HG03159 (cell line): ENCODE measurements around the gene PRDM7.
"Not testable (repeated sequence)": the region's sequence is repeated elsewhere in the genome, so short reads cannot be mapped to it uniquely, and the experiment has no call there.

Source experiments
- ATAC-seq: cut with Tn5 transposase; IDR thresholded peaks from one replicate; pipeline ENCODE4 v1.9.1; 2021; ENCODE audit warnings: mild to moderate bottlenecking, moderate library complexity; ENCODE audit not compliant: unreplicated experiment

Gene PRDM7

DNA sequence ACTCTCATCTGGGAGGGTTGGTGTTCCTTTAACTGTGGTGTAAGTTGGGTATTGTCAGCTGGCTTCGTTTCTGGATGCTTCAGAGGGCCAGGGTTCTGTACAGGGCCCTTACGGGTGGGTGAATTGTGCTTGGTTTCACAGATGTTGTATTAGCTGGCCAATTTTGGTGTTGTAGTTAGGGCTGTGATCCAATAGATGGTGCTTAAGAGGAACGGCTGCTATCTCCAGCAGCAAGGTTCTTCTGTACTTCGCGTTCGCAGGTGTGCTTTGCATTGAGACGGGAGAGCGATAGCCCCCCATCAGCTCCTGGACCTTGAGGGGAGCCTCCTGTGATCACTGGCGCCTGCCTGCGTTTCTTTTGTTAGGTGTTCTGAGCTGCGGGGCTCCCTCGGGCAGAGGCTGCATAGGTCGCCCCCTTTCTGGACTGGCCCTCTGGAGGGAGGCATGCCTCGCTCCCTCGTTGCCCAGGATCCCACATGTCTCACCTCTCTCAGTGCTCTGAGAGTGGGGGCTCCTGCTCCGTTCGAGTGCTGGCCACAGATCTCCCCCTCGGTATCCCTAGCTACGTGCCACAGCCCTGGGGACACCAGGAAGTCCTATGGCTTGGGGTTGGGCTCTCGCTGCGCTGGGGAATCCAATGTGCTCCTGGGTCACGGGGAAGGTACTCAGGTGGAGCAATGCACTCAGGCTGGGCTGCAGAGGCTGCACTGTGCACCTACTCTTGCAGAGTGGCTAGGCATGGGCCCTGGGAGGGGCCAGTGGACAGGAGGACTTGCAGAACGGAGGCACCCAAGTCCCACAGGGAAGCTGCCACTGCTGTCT is 837 bp upstream of the PRDM7 start:
- peak; percentile 55 for ATAC-seq

- ATAC-seq: no peak
Measured at GRCh38 chr16:90072442-90073105, 4.6 kb downstream of the PRDM7 start.

- no peak for ATAC-seq
Measured at GRCh38 chr16:90070440-90070839, 6.7 kb downstream of the PRDM7 start.

DNA sequence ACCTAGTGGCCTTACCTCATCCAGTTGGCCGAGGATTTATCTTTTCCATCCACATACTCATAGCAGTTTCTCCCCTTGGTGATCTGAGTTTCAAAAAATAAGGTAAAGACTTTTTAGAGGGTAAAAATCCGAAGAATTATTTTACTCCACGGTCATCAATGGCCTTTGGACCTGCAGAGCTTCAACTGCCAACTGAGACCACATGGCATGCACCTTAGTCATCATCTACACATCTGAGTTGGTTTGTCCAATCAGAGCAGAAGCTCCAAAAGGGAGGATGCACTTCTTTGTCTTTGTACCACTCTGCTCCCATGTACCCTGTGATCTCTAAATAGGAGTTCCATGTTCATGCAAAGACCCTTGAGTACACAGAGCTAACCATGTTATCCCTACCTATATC is 15.7 kb downstream of the PRDM7 start:
- no peak for ATAC-seq

- no peak for ATAC-seq
Measured at GRCh38 chr16:90057738-90058173, 19.4 kb downstream of the PRDM7 start.

DNA sequence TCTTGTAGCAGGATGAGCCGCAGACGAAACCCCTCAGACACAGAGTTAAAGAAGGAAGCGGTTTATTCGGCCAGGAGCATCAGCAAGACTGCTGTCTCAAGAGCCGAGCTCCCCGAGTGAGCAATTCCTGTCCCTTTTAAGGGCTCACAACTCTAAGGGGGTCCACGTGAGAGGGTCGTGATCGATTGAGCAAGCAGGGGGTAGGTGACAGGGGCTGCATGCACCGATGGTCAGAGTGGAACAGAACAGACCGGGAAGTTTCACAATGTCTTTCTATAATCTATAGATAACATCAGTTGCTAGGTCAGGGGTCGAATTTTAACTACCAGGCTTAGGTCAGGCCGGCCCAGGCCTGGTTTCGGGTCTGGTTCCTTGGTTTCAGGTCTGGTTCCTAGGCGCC is 20.6 kb downstream of the PRDM7 start:
- not testable (repeated sequence) for ATAC-seq

GRCh38 chr16:90055371-90055770 is 21.8 kb downstream of the PRDM7 start:
- ATAC-seq: no peak

GRCh38 chr16:90054554-90054953 is 22.6 kb downstream of the PRDM7 start:
- ATAC-seq: no peak

GRCh38 chr16:90053902-90054500 is 23.1 kb downstream of the PRDM7 start:
- ATAC-seq: no peak

DNA sequence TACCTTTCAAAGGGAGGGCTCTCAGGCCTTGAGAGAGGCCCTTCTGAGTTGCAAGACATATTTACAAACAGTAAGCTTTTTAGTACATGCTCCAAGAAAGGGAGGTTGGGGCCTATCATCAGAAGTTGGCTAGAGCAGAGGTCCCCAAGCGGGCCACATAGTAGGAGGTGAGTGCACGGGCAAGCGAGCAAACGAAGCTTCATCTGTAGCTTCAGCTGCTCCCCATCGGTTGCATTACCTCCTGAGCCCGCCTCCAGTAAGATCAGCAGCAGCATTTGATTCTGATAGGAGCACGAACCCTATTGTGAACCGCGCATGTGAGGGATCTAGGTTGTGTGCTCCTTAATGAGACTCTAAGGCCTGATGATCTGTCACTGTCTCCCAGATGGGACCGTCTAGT is 26.2 kb downstream of the PRDM7 start:
- ATAC-seq: no peak

DNA sequence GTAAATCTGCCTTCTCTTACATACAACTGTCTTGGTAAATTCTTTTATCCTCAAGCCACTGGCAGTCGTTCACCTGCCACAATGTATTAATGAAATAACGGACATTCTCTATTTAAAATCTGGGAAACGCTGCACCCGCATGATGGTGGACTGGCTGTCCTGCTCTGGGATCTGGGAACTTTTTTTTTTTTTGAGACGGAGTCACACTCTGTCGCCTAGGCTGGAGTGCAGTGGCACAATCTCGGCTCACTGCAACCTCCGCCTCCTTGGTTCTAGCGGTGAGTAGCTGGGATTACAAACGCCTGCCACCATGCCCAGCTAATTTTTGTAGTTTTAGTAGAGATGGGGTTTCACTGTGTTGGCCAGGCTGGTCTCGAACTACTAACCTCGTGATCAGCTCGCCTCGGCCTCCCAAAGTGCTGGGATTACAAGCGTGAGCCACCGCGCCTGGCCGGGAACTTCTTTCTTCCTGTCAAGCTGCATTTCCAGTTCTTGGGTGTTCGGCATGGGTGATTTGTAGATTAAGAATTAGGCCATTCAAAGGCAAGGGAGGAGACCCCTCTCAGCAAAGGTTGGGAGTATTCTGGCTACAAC is 28.3 kb downstream of the PRDM7 start:
- ATAC-seq: no peak

GRCh38 chr16:90048347-90048722 is 28.8 kb downstream of the PRDM7 start:
- ATAC-seq: no peak

- ATAC-seq: no peak
Measured at GRCh38 chr16:90047714-90048346, 29.3 kb downstream of the PRDM7 start.

- ATAC-seq: no peak
Measured at GRCh38 chr16:90046971-90047713, 30.0 kb downstream of the PRDM7 start.

GRCh38 chr16:90046122-90046970 is 30.8 kb downstream of the PRDM7 start:
- ATAC-seq: no peak

DNA sequence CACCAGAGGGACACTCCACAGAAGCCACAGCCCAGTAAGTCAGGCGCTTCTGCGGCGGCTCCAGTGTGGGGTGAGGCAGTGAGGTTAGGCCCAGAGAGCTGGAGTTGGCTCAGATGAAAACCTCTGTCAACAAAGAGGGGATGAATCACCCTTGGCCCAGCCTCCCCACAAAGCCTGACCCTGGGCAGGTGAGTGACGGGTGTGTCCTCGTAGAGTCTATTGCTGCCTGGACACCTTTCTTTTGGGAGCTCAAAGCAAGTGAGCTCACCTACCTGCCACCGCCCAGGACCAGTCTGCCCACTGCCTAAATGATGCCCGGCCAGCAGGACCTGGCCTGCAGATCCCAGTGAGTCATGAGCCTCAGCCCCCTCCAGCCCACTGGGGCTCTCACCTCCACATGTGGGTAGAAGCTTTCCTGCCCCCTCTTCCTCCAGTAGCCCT is 33.0 kb downstream of the PRDM7 start:
- ATAC-seq: no peak

DNA sequence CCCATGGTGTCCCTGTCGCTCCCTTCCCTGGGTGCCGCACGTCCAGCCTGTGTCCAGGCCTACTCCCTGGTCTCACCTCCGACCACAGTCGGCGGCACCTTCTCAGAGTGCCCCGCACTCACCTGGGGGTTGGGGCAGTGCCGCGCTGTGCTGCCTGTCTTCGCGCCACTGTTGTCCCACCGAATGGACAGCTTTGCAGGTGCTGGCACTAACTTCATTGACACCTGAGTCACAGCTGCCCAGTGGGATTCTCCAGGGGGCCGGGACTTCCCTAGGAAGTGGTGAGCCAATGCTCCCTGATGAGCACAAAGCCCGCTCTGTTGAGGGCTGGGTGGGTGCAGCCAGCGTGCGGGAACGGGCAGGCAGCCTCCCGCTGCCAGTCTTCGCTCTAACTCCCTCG is 33.6 kb downstream of the PRDM7 start:
- no peak for ATAC-seq

GRCh38 chr16:90042946-90043514 is 34.1 kb downstream of the PRDM7 start:
- no peak for ATAC-seq

DNA sequence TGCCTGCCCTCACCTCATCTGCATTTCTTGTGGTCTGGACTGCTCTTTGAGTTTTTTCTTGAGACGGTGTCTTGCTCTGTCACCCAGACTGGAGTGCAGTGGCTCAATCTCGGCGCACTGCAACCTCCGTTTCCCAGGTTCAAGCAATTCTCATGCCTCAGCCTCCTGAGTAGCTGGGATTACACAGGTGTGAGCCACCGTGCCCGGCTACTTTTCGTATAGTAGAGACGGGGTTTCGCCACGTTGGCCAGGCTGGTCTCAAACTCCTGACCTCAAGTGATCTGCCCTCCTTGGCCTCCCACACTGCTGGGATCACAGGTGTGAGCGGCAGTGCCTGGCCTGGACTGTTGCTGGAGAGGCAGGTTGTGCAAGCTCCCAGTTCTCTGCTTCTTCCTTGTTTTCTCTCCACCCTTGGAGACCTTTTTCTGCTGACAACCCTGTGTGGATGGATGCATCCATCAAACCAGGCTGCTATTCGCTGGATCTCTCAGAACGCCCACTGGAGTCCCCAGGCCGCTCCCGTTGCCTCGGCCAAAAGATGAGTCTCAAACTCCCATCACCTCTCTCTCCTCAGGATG is 35.1 kb downstream of the PRDM7 start:
- ATAC-seq: no peak
